HepG2 (cell line): ENCODE data around the gene ZMIZ1. TPM values are rescaled to one million over a fixed set of nuclear protein-coding genes. Genes with fewer than 3 reads are reported as not detected.

Experiments used
- ATAC-seq: fragments of 200-7000 bp; cut with Tn5 transposase; 3 replicates; pipeline ENCODE4 v1.9.1; 2020; ENCODE audit warnings: mild to moderate bottlenecking, moderate library complexity
- BruUV-seq: library from RNA; stranded (reverse); fragments of 400-500 nt; replicated peaks from 2 replicates; lab custom pipeline; 2021; lab: Mats Ljungman, UMichigan
- CTCF ChIA-PET: fragments of 300-600 bp; formaldehyde crosslinking; extraction: SDS; loops from one replicate; lab custom pipeline; 2021; ENCODE audit warnings: low total read pairs, inconsistent platforms, low intra/inter-chr PET ratio; lab: Yijun Ruan, JAX
- POLR2A ChIA-PET: fragments of 350-600 bp; sonication (Branson Sonifier 250); formaldehyde crosslinking; loops from one replicate; lab custom pipeline; 2020; ENCODE audit warnings: antibody characterized with exemption, inconsistent platforms; lab: Yijun Ruan, JAX
- DNase-seq: peaks from one replicate; pipeline ENCODE4 v3.0.0-alpha.2; 2015; ENCODE audit warnings: low spot score
- FAIRE-seq: peaks from 3 replicates; lab custom pipeline; 2011; peaks lifted over from hg19 to GRCh38; lab: Jason Lieb, UNC
- H2AFZ ChIP-seq: one replicate; pipeline ENCODE4 v1.6.1; 2011; ENCODE audit warnings: low read length, inconsistent platforms
- H3K27ac ChIP-seq: fragments of 300-600 bp; 3 replicates; pipeline ENCODE4 v1.8.0; 2011; ENCODE audit warnings: mixed run types, mild to moderate bottlenecking, mixed read lengths, low read length, inconsistent platforms; ENCODE audit not compliant: insufficient read depth; ENCODE audit errors: extremely low read length
- H3K27me3 ChIP-seq, 2 experiments: fragments of 200-600 bp in 1 of 2; 2 replicates in 1 of 2; 3 replicates in 1 of 2; pipeline versions ENCODE4 v1.6.0 to v1.8.0; 2011; ENCODE audit warnings: low read length in 2 of 2, mild to moderate bottlenecking in 2 of 2, moderate library complexity in 2 of 2, inconsistent platforms in 1 of 2; ENCODE audit not compliant: insufficient read depth in 2 of 2, control insufficient read depth in 1 of 2
- H3K36me3 ChIP-seq, 2 experiments: fragments of 200-600 bp in 1 of 2; replicated peaks in 1 of 2; 2 replicates in 1 of 2; 3 replicates in 1 of 2; pipeline versions ENCODE4 v1.5.1 to v1.8.0; 2011; ENCODE audit warnings: low read length in 2 of 2, inconsistent platforms in 1 of 2; ENCODE audit not compliant: insufficient read depth in 2 of 2, control insufficient read depth in 1 of 2
- H3K4me1 ChIP-seq: 2 replicates; pipeline ENCODE4 v1.5.1; 2012; ENCODE audit warnings: low read length, inconsistent platforms; ENCODE audit not compliant: insufficient read depth
- H3K4me2 ChIP-seq: 2 replicates; pipeline ENCODE4 v1.6.0; 2011; ENCODE audit warnings: low read depth, low read length, inconsistent platforms
- H3K4me3 ChIP-seq, 3 experiments: fragments of 200-600 bp in 1 of 3; sonication (generic), shearing (Covaris generic) in 1 of 3; replicated peaks in 1 of 3; 2 replicates each; pipeline ENCODE4 v1.5.1; 2011 to 2016; ENCODE audit warnings: low read length in 3 of 3, inconsistent platforms in 2 of 3, low read depth in 2 of 3, mild to moderate bottlenecking in 2 of 3, control low read depth in 1 of 3, mixed read lengths in 1 of 3; ENCODE audit not compliant: insufficient read depth in 1 of 3
- H3K79me2 ChIP-seq: one replicate; pipeline ENCODE4 v1.6.1; 2011; ENCODE audit warnings: low read length, inconsistent platforms; ENCODE audit not compliant: insufficient read depth
- H3K9ac ChIP-seq: 2 replicates; pipeline ENCODE4 v1.6.0; 2011; ENCODE audit warnings: mild to moderate bottlenecking, low read depth, low read length, inconsistent platforms; ENCODE audit not compliant: insufficient read depth
- H3K9me3 ChIP-seq: 2 replicates; pipeline ENCODE4 v1.5.1; 2012; ENCODE audit warnings: mild to moderate bottlenecking, low read length
- H4K20me1 ChIP-seq: 2 replicates; pipeline ENCODE4 v1.6.0; 2011; ENCODE audit warnings: inconsistent platforms, mild to moderate bottlenecking, low read length, moderate library complexity; ENCODE audit not compliant: insufficient read depth
- CBFB ChIP-seq: sonication (generic); formaldehyde crosslinking; IDR thresholded peaks from 2 replicates; pipeline ENCODE4 v1.4.0; 2020; ENCODE audit warnings: missing genetic modification reagents
- HBP1 ChIP-seq: IDR thresholded peaks from 2 replicates; pipeline ENCODE4 v1.6.1; 2016; ENCODE audit warnings: low read depth, control low read depth
- HNRNPH1 ChIP-seq: fragments of 200-400 bp; formaldehyde crosslinking; optimal IDR thresholded peaks from 2 replicates; pipeline ENCODE3; 2017; ENCODE audit warnings: mild to moderate bottlenecking, low read depth, low read length
- LBX2 ChIP-seq: sonication (generic); formaldehyde crosslinking; IDR thresholded peaks from 2 replicates; pipeline ENCODE4 v1.5.0; 2020; ENCODE audit warnings: missing genetic modification reagents, mild to moderate bottlenecking, borderline replicate concordance
- PREB ChIP-seq: sonication (generic); formaldehyde crosslinking; IDR thresholded peaks from 2 replicates; pipeline ENCODE4 v1.4.0; 2020; ENCODE audit warnings: missing genetic modification reagents
- SIN3B ChIP-seq: fragments of 150-350 bp; IDR thresholded peaks from 2 replicates; pipeline ENCODE4 v1.6.1; 2014; ENCODE audit warnings: low read length
- SIX1 ChIP-seq: sonication (generic); formaldehyde crosslinking; IDR thresholded peaks from 2 replicates; pipeline ENCODE4 v1.4.0; 2020; ENCODE audit warnings: missing genetic modification reagents, borderline replicate concordance
- SMAD1 ChIP-seq: sonication (generic); formaldehyde crosslinking; IDR thresholded peaks from 2 replicates; pipeline ENCODE4 v1.4.0; 2020; ENCODE audit warnings: missing genetic modification reagents, low read depth, mild to moderate bottlenecking, borderline replicate concordance
- SP5 ChIP-seq: IDR thresholded peaks from 2 replicates; pipeline ENCODE4 v1.6.1; 2016; ENCODE audit warnings: low read depth, borderline replicate concordance
- THYN1 ChIP-seq: sonication (generic); formaldehyde crosslinking; IDR thresholded peaks from 2 replicates; pipeline ENCODE4 v1.8.1; 2023; ENCODE audit warnings: low read depth, mild to moderate bottlenecking, moderate library complexity, missing genetic modification reagents, borderline replicate concordance
- ZNF124 ChIP-seq: sonication (generic); formaldehyde crosslinking; IDR thresholded peaks from 2 replicates; pipeline ENCODE4 v1.4.0; 2020; ENCODE audit warnings: missing genetic modification reagents
- ZNF598 ChIP-seq: sonication (generic); formaldehyde crosslinking; IDR thresholded peaks from 2 replicates; pipeline ENCODE4 v1.5.1; 2020; ENCODE audit warnings: mild to moderate bottlenecking, missing genetic modification reagents, borderline replicate concordance
- ZNF83 ChIP-seq: sonication (generic); formaldehyde crosslinking; IDR thresholded peaks from 2 replicates; pipeline ENCODE4 v1.4.0; 2020; ENCODE audit warnings: missing genetic modification reagents, mild to moderate bottlenecking, borderline replicate concordance
- ZSCAN5A ChIP-seq: sonication (generic); formaldehyde crosslinking; IDR thresholded peaks from 2 replicates; pipeline ENCODE4 v1.8.0; 2022; ENCODE audit warnings: mild to moderate bottlenecking, missing genetic modification reagents, borderline replicate concordance
- ZSCAN9 ChIP-seq: IDR thresholded peaks from 2 replicates; pipeline ENCODE4 v1.6.1; 2016; ENCODE audit warnings: borderline replicate concordance
- WGBS: methylation state at CpG from one replicate; pipeline ENCODE4 v1.1.6; 2017; ENCODE audit warnings: low lambda C conversion rate; 5-methylcytosine and 5-hydroxymethylcytosine counted together
- in situ Hi-C: cut with HindIII; loops from 2 replicates; pipeline ENCODE4 v1.10.0; 2017; ENCODE audit warnings: low pct_unique_long_range_greater_than_20kb; ENCODE audit not compliant: extremely low pct_ligation_motif_present
- intact Hi-C: fragments of 100-400 bp; cut with micrococcal nuclease; formaldehyde crosslinking; loops from one replicate; pipeline ENCODE4 v1.10.0; 2022; ENCODE audit not compliant: unreplicated experiment
- polyA plus RNA-seq, 8 experiments: library from polyadenylated mRNA; depleted of rRNA in 3 of 8; stranded (reverse) in 7 of 8; unstranded in 1 of 8; fragments of >200 nt; fragmentation: Illumina TruSeq in 4 of 8; extraction: Trizol in 4 of 8; gene quantifications; 2 replicates each; pipeline versions ENCODE4 v1.2.1 to v1.2.3, GENCODE V29; 2011 to 2016; ENCODE audit warnings: low read depth in 4 of 8, missing spikeins in 1 of 8, mixed read lengths in 1 of 8; ENCODE audit not compliant: insufficient read depth in 1 of 8
- total RNA-seq, 5 experiments: library from RNA; depleted of rRNA; stranded (reverse); fragments of >200 nt; fragmentation: Illumina TruSeq; extraction: Trizol; gene quantifications; 2 replicates each; pipeline ENCODE4 v1.2.3, GENCODE V29; 2016; ENCODE audit warnings: low read depth in 1 of 5

Gene ZMIZ1
- total and polyA plus RNA-seq, 2 of the 13 experiments (the other 11 are each of a cell fraction or from before 2014, with no cell fraction given): 5.3 to 10.2 TPM

- intact Hi-C loops (no loop called here), in situ Hi-C loops (no loop called here)
- TF ChIP-seq HNRNPH1: no peak
- TF ChIP-seq PREB (CRISPR knock-in tag): no peak
- no peak for TF ChIP-seq THYN1 (CRISPR knock-in tag)
- no peak for TF ChIP-seq ZNF598 (CRISPR knock-in tag)
- TF ChIP-seq SMAD1 (CRISPR knock-in tag): no peak
- TF ChIP-seq SP5 (CRISPR knock-in tag): no peak
- no peak for TF ChIP-seq LBX2 (CRISPR knock-in tag)
- TF ChIP-seq HBP1 (CRISPR knock-in tag): no peak
- TF ChIP-seq SIN3B: no peak
- no peak for TF ChIP-seq ZSCAN9 (CRISPR knock-in tag)
- no peak for TF ChIP-seq ZNF124
- TF ChIP-seq CBFB (CRISPR knock-in tag): no peak
- TF ChIP-seq ZSCAN5A (CRISPR knock-in tag): no peak
- no peak for TF ChIP-seq ZNF83 (CRISPR knock-in tag)
- no peak for TF ChIP-seq SIX1 (CRISPR knock-in tag)
- ATAC-seq (no peak), DNase-seq (no peak), FAIRE-seq (no peak)
- Histone ChIP-seq H3K4me2 (no peak overlapping the region), H3K36me3 (no peaks in the 10 kb centered on the region), H3K4me3 (no peak overlapping the region), H3K4me1 (peaks cover 21% of the 10 kb centered on the region), H2AFZ (no peak overlapping the region), H4K20me1 (no peaks in the 10 kb centered on the region), H3K79me2 (no peaks in the 10 kb centered on the region), H3K27ac (no peak overlapping the region), H3K27me3 (0 out of 5 replicates have a peak, but pooled peaks cover 0 to 3% of the 10 kb centered on the region in 2 experiments), H3K9me3 (no peaks in the 10 kb centered on the region), H3K9ac (no peak overlapping the region)
- WGBS: 25% methylated on average over 1 of the region's 8 CpGs
- ChIA-PET POLR2A (no interaction called here), CTCF (no interaction called here)
- BruUV-seq: no TSS peak
These were observed 258.3 kb downstream of the ZMIZ1 start for GRCh38 chr10:79327090-79327457.
